Adipocyte (in vitro differentiated cells): ENCODE results near the gene PGM5.
"Not testable (repeated sequence)": the region's sequence is repeated elsewhere in the genome, so short reads cannot be mapped to it uniquely, and the experiment has no call there.

Source experiments
- DNase-seq: peaks from one replicate; pipeline ENCODE4 v3.0.0-alpha.2; 2015; ENCODE audit warnings: low read depth
- H3K27me3 ChIP-seq: replicated peaks from 2 replicates; pipeline ENCODE4 v1.7.0; 2013; ENCODE audit warnings: mild to moderate bottlenecking, low read length, moderate library complexity; ENCODE audit not compliant: control insufficient read depth, insufficient read depth
- H3K36me3 ChIP-seq: 2 replicates; pipeline ENCODE4 v1.7.0; 2013; ENCODE audit warnings: low read length, mild to moderate bottlenecking, moderate library complexity; ENCODE audit not compliant: control insufficient read depth, insufficient read depth, severe bottlenecking
- H3K4me1 ChIP-seq: 2 replicates; pipeline ENCODE4 v1.7.0; 2013; ENCODE audit warnings: mild to moderate bottlenecking, low read length, moderate library complexity; ENCODE audit not compliant: control insufficient read depth, insufficient read depth
- H3K4me3 ChIP-seq: 2 replicates; pipeline ENCODE4 v1.7.0; 2013; ENCODE audit warnings: mild to moderate bottlenecking, low read length, moderate library complexity
- H3K9ac ChIP-seq: 2 replicates; pipeline ENCODE4 v1.7.0; 2013; ENCODE audit warnings: mild to moderate bottlenecking, low read length, moderate library complexity
- H3K9me3 ChIP-seq: 2 replicates; pipeline ENCODE4 v1.7.0; 2013; ENCODE audit warnings: mild to moderate bottlenecking, low read length, moderate library complexity; ENCODE audit not compliant: control insufficient read depth

Gene PGM5

DNA sequence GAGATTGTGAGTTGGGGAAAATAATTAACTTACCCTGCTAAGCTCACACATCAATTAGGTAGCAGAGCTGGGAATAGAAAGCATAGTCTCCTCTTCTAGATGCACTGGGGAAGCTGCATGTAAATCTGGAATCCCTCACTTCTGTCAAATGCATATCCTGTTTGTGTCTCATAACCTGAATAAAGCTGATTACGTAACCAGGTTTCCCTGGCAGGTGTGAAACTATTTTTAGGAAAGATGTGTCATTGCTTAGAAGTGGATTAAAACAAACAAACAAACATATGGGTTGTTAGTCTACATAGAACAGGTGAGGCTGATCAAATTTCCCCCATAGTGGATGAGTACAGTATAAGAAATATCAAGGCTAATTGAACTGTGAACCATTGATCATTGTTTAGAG is 27.5 kb downstream of the PGM5 start:
- not testable (repeated sequence) for H3K36me3 ChIP-seq, H3K9me3 ChIP-seq, H3K27me3 ChIP-seq, H3K4me3 ChIP-seq, H3K4me1 ChIP-seq, DNase-seq, H3K9ac ChIP-seq

DNA sequence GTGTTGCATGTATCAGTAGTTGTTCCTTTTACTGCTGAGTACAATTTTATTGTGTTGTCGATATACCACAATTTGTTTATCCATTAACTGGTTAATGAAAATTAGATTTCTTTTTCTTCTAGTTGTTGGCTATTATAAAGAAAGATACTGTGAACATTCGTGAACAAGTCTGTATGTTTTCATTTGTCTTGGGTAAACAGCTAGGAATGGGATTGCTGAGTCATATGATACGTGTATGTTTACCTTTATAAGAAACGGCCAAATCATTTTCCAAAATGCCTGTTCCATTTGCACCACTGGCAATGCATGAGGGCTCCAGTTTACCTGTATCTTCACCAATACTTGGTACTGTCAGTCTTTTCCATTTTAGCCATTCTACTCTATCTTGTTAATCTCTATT is 33.1 kb downstream of the PGM5 start:
- H3K4me3 ChIP-seq, DNase-seq, H3K36me3 ChIP-seq, H3K27me3 ChIP-seq, H3K4me1 ChIP-seq, H3K9me3 ChIP-seq, H3K9ac ChIP-seq: not testable (repeated sequence)

DNA sequence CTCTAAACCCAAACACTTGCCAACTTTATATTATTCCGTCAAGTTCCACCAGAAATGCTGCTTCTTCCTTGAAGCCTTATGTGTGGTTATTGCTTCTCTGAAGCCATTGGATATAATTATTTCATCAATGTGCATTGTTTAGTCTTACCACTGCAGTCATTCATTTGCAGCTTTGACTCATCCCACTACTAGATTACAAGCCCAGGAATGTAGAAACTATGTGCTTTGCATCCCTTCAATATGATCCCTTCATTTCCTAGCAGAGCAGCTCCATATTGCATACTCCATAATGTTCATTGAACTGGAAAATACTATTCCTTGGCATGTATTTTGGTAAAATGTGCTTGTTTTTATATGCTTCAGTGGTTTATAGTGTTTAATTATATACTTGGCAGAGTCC is 34.3 kb downstream of the PGM5 start:
- DNase-seq, H3K4me3 ChIP-seq, H3K9me3 ChIP-seq, H3K4me1 ChIP-seq, H3K9ac ChIP-seq, H3K27me3 ChIP-seq, H3K36me3 ChIP-seq: not testable (repeated sequence)

DNA sequence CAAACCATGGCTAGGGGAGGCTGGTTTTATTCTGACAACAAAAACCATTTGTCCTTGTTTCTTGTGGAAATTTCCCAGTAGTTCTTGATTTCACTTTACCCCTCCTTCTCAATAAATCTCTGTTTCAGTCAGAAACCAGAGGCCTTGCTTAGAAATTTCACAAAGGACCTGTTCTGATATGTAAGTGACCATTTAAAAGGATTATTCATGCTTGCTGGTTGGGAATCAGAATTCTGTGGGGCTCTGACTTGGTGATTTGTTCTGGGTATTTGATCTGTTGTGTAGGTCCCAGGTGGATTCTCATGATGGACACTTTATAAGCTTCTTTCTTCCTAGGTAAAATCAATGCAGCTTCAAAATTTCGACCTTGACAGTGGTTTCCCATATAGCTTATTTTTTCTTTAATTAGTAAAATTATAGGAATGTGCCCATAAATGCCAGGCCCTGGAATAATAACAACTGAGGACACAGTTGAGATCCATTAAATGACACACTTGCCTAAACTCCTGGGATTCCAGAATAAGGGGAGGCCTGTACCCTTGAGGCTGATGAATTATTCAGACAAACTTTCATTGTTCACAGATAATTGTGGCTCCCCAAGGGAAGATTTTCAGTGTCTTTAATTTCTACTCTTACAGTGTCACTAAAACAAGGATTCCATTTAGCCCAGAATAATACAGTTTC is 40.1 kb downstream of the PGM5 start:
- not testable (repeated sequence) for H3K9ac ChIP-seq, DNase-seq, H3K9me3 ChIP-seq, H3K27me3 ChIP-seq, H3K36me3 ChIP-seq, H3K4me3 ChIP-seq, H3K4me1 ChIP-seq

DNA sequence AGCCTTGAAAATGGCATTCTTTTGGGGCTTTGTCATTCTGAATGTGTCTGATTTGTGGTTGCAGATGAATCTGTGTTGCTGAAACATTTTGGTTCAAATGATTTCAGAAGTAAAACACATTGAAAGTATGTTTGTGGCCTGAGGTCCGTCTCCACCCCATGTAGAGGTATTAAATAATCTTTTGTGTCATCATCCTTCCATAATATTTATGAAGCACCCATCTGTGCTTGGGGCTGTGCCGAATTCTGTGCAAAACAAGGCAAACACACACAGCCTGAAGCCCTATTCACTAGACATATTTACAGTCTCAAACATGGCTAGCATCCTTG is 40.6 kb downstream of the PGM5 start:
- DNase-seq = peak; percentile 29

DNA sequence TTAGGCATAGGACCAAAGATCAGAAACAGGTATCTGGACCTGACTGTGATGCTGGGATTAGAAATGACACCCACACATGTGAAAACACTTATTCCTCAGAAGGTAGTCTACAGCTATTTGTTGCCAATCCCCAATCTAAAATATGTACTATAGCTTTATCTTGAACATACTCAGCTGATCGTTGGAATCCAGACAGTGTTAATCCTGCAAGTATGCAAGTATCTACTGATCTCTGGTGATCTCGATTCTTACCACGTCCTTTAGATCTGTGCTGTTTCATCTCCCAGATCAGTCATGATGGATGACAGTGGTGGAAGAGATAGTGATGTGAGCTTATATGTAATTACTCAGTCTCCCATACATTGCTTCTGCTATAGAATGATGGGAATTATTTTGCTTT is 41.4 kb downstream of the PGM5 start:
- H3K9me3 ChIP-seq, H3K4me1 ChIP-seq, H3K36me3 ChIP-seq, H3K4me3 ChIP-seq, H3K27me3 ChIP-seq, DNase-seq, H3K9ac ChIP-seq: not testable (repeated sequence)

More for the DNA sequence above, 40.6 kb downstream of the PGM5 start:
- not testable (repeated sequence) for H3K4me3 ChIP-seq, H3K9ac ChIP-seq, H3K4me1 ChIP-seq, H3K9me3 ChIP-seq, H3K36me3 ChIP-seq, H3K27me3 ChIP-seq

DNA sequence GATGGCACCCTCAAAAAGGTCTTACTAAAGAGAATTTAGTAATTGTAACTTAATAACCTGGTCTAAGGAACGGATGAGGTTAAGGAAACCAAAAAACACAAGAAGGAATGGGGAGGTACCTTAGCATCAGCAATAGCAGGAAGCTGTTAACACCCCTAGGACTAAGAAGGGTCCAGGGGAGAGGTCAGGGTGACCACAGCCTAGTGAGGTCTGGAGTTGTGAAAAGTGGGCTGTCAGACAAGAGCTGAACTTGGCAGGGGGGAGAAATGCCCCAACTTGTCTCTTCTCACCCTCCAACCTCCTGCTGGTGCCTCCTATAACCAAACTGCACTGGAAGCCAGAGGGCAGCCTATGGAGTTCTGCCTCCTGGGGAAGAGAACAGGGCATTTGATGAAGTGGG is 41.9 kb downstream of the PGM5 start:
- not testable (repeated sequence) for H3K36me3 ChIP-seq, H3K9me3 ChIP-seq

DNA sequence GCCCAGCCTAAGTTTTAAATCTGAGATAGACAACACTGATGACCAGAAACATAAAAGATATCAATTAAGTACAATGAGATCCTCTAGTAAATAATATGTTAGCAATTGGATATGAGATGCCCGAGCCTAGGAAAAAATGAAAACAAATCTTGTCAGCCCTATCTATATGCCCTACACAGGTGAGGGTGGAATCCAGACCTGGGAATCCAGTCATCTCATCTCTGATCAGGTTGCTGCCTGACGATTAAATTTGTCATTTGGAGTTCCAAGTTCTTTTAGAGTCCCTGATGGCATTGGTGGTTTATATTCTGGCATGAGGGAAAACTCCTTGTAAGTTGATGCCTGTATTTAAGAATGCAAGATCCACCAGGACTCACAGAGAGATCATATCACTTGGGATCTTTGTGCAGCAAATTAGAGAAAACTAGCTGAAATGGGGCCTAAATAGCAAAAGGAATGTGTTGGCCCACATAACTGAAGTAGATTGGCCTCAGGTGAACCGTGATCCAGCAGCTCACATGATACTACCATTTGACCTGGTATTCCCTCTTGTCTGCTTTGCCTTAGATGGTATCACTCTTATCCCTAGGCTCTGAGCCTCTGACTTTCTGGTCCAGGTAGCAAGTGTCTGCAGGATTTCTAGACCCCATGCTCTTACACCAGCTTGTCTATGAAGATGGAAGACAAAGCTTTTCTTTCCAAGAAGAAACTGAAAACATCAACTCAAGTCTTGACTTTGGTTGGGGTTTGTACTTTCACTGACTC is 48.2 kb downstream of the PGM5 start:
- H3K9ac ChIP-seq, H3K4me3 ChIP-seq, H3K4me1 ChIP-seq, H3K36me3 ChIP-seq, DNase-seq, H3K9me3 ChIP-seq, H3K27me3 ChIP-seq: not testable (repeated sequence)

More for the DNA sequence above, 41.9 kb downstream of the PGM5 start:
- H3K4me1 ChIP-seq, DNase-seq, H3K4me3 ChIP-seq, H3K9ac ChIP-seq, H3K27me3 ChIP-seq: not testable (repeated sequence)

DNA sequence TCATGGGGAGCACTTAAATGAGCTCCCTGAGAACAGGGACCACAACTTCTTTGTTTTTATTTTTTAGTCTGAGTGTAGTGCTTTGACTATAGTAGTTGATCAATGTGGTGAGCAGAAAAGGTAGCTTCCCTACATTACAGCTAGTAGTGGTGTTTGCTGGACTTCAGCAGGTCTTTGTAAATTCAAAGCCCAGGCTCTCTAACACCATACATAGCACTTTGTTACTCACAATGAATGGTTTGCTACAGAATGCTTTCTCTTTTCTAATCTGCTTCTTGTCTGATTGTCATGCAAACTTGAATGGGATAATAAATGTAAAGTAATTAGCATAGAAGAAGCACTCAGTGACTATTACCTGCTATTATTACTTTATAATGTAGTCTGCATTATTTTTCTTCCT is 55.5 kb downstream of the PGM5 start:
- H3K4me1 ChIP-seq, H3K4me3 ChIP-seq, DNase-seq, H3K36me3 ChIP-seq, H3K9me3 ChIP-seq, H3K9ac ChIP-seq, H3K27me3 ChIP-seq: not testable (repeated sequence)

DNA sequence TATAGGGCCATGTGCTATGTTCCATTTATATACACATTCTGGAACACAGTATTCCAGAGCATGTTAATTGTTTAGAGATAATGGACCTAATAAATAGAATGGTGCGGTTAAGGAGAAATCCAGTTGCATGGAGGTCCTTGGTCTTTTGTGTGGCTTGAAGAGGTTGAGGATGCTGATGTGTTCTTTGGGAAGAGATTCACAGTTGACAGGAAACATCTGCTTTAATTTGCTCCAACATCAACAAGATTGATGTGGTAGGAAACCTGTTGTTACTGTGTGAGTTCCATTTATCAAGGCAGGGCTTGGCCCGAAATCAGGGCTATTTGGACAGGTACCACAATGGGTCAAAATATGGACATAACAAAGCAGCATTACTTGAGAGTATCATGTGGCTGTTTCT is 56.3 kb downstream of the PGM5 start:
- not testable (repeated sequence) for H3K9me3 ChIP-seq, H3K4me1 ChIP-seq, H3K4me3 ChIP-seq, H3K9ac ChIP-seq, DNase-seq, H3K36me3 ChIP-seq, H3K27me3 ChIP-seq

DNA sequence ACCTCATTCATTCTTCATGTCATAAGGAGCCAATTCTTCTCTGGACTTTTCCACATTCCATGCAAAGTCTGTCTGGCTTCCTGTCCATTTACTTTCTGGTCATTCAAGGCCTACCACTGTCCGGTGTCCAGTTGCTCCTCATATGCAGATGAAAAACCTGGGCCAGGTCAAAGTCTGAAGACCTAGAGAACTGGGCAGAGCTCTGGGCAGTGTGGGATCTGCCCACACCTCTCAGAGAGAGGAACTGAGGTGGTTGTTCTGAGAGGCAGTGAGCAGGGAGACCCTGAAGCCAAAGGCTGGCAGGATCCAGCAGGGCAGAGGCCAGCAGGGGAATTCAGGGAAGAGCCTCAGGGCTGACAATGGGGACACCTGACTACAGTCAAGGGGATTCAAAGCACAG is 58.7 kb downstream of the PGM5 start:
- not testable (repeated sequence) for H3K9ac ChIP-seq, H3K4me3 ChIP-seq, H3K4me1 ChIP-seq, DNase-seq, H3K36me3 ChIP-seq, H3K27me3 ChIP-seq, H3K9me3 ChIP-seq
